Stimulated activated CD4-positive, alpha-beta T cell treated with anti-CD3 and anti-CD28 coated beads, TNF-alpha, amount 100 ng/mL, for 24 hours (primary cell): ENCODE data around the gene GRIA1.

Source experiments
- DNase-seq, 3 experiments: peaks; one replicate each; pipeline ENCODE4 v3.0.0-alpha.2; 2020; ENCODE audit warnings: low read depth in 3 of 3

The GRIA1 gene

GRCh38 chr5:153780876-153781705, 290.6 kb downstream of the GRIA1 start:
- DNase-seq, result no peak

- DNase-seq, result no peak
These were observed 292.3 kb downstream of the GRIA1 start for GRCh38 chr5:153782589-153783361.

- no peak for DNase-seq
These were observed 292.8 kb downstream of the GRIA1 start for GRCh38 chr5:153783362-153783658.

- no peak for DNase-seq
These were observed 293.8 kb downstream of the GRIA1 start for GRCh38 chr5:153784277-153784676.

- DNase-seq, result no peak
These were observed 300.9 kb downstream of the GRIA1 start for GRCh38 chr5:153791339-153791738.

- no peak for DNase-seq
These were observed 301.8 kb downstream of the GRIA1 start for GRCh38 chr5:153792305-153792704.

- DNase-seq, result no peak
These were observed 303.2 kb downstream of the GRIA1 start for GRCh38 chr5:153793699-153794098.

- no peak for DNase-seq
These were observed 303.9 kb downstream of the GRIA1 start for GRCh38 chr5:153794327-153794726.

- DNase-seq, result no peak
These were observed 306.1 kb downstream of the GRIA1 start for GRCh38 chr5:153796527-153796926.

- DNase-seq, result no peak
These were observed 307.0 kb downstream of the GRIA1 start for GRCh38 chr5:153797484-153797883.

- DNase-seq, result no peak
These were observed 308.4 kb downstream of the GRIA1 start for GRCh38 chr5:153798830-153799229.

- DNase-seq, result no peak
These were observed 309.0 kb downstream of the GRIA1 start for GRCh38 chr5:153799466-153799865.

GRCh38 chr5:153802050-153802821, 311.8 kb downstream of the GRIA1 start:
- DNase-seq, result no peak

GRCh38 chr5:153807801-153808200, 317.3 kb downstream of the GRIA1 start:
- DNase-seq, result no peak

GRCh38 chr5:153809166-153809565, 318.7 kb downstream of the GRIA1 start:
- DNase-seq, result no peak

- no peak for DNase-seq
These were observed 323.4 kb downstream of the GRIA1 start for GRCh38 chr5:153813901-153814300.

GRCh38 chr5:153816870-153817269, 326.4 kb downstream of the GRIA1 start:
- no peak for DNase-seq

GRCh38 chr5:153818626-153819025, 328.2 kb downstream of the GRIA1 start:
- no peak for DNase-seq

- DNase-seq, result no peak
These were observed 332.6 kb downstream of the GRIA1 start for GRCh38 chr5:153823036-153823435.

- DNase-seq, result no peak
These were observed 334.4 kb downstream of the GRIA1 start for GRCh38 chr5:153824909-153825308.

GRCh38 chr5:153827397-153827796, 336.9 kb downstream of the GRIA1 start:
- no peak for DNase-seq

- DNase-seq, result no peak
These were observed 339.1 kb downstream of the GRIA1 start for GRCh38 chr5:153829510-153830065.
